WTC11 (cell line): ENCODE data around the gene CARD6. TPM values are rescaled to one million over a fixed set of nuclear protein-coding genes. Genes with fewer than 3 reads are reported as not detected.

ENCODE experiments used
- ATAC-seq: fragments of 200-7000 bp; cut with Tn5 transposase; 2 replicates; pipeline ENCODE4 v1.10.0; 2021; ENCODE audit warnings: mild to moderate bottlenecking, moderate library complexity
- CTCF ChIA-PET: fragments of 300-600 bp; sonication (Branson Sonifier 250); formaldehyde crosslinking; loops from one replicate; lab custom pipeline; 2021; ENCODE audit warnings: antibody characterized with exemption; lab: Charles Lee
- POLR2A ChIA-PET: fragments of 350-600 bp; sonication (Branson Sonifier 250); formaldehyde crosslinking; loops from one replicate; lab custom pipeline; 2021; ENCODE audit warnings: antibody characterized with exemption; lab: Charles Lee
- DNase-seq: peaks from one replicate; pipeline ENCODE4 v3.0.0; 2021; ENCODE audit warnings: low spot score
- H3K27ac Mint-ChIP-seq: 2 replicates; pipeline ENCODE4 v1.8.0; 2021; ENCODE audit warnings: mixed read lengths
- H3K27me3 Mint-ChIP-seq: 2 replicates; pipeline ENCODE4 v1.8.0; 2021; ENCODE audit warnings: low read depth, mild to moderate bottlenecking, moderate library complexity, mixed read lengths
- H3K36me3 Mint-ChIP-seq: 2 replicates; pipeline ENCODE4 v1.8.0; 2021; ENCODE audit warnings: mixed read lengths
- H3K4me1 Mint-ChIP-seq: 2 replicates; pipeline ENCODE4 v1.8.0; 2022; ENCODE audit warnings: mixed read lengths
- H3K4me3 Mint-ChIP-seq: 2 replicates; pipeline ENCODE4 v1.8.0; 2021; ENCODE audit warnings: mild to moderate bottlenecking, moderate library complexity, mixed read lengths
- H3K9me3 Mint-ChIP-seq: 2 replicates; pipeline ENCODE4 v1.8.0; 2021; ENCODE audit warnings: mixed read lengths
- AR ChIP-seq: fragments of 250-450 bp; sonication (Bioruptor Pico); IDR thresholded peaks from 2 replicates; pipeline ENCODE4 v1.9.0; 2021; ENCODE audit warnings: mild to moderate bottlenecking
- ARID4B ChIP-seq: sonication (generic); formaldehyde crosslinking; IDR thresholded peaks from 2 replicates; pipeline ENCODE4 v1.8.0; 2023; ENCODE audit warnings: missing genetic modification reagents, mild to moderate bottlenecking, borderline replicate concordance
- ATF2 ChIP-seq: sonication (generic); formaldehyde crosslinking; IDR thresholded peaks from 2 replicates; pipeline ENCODE4 v1.8.1; 2022; ENCODE audit warnings: low read depth, missing genetic modification reagents, borderline replicate concordance
- FOXJ3 ChIP-seq: sonication (generic); formaldehyde crosslinking; IDR thresholded peaks from 2 replicates; pipeline ENCODE4 v1.9.0; 2021; ENCODE audit warnings: missing genetic modification reagents, mild to moderate bottlenecking, borderline replicate concordance
- MXD4 ChIP-seq: fragments of 250-450 bp; sonication (Bioruptor Pico); IDR thresholded peaks from 2 replicates; pipeline ENCODE4 v1.8.0; 2021; ENCODE audit warnings: mild to moderate bottlenecking, moderate library complexity, borderline replicate concordance
- NR1H2 ChIP-seq: sonication (generic); formaldehyde crosslinking; IDR thresholded peaks from 2 replicates; pipeline ENCODE4 v1.9.0; 2021; ENCODE audit warnings: mild to moderate bottlenecking, moderate library complexity, missing genetic modification reagents
- SMAD4 ChIP-seq: sonication (generic); formaldehyde crosslinking; IDR thresholded peaks from 2 replicates; pipeline ENCODE4 v1.8.0; 2022; ENCODE audit warnings: mild to moderate bottlenecking, missing genetic modification reagents
- ZBTB21 ChIP-seq: sonication (generic); formaldehyde crosslinking; IDR thresholded peaks from 2 replicates; pipeline ENCODE4 v1.8.1; 2023; ENCODE audit warnings: mild to moderate bottlenecking, missing genetic modification reagents, borderline replicate concordance
- ZNF219 ChIP-seq: sonication (generic); formaldehyde crosslinking; IDR thresholded peaks from 2 replicates; pipeline ENCODE4 v1.8.0; 2023; ENCODE audit warnings: missing genetic modification reagents, mild to moderate bottlenecking, borderline replicate concordance
- ZNF532 ChIP-seq: fragments of 250-450 bp; sonication (Bioruptor Pico); IDR thresholded peaks from 2 replicates; pipeline ENCODE4 v1.9.0; 2021; ENCODE audit warnings: mild to moderate bottlenecking, borderline replicate concordance
- total RNA-seq: library from RNA; stranded (reverse); gene quantifications from 3 replicates; pipeline ENCODE4 v1.2.3, GENCODE V29; 2021
- TF ChIP-seq, protein P1 (sequence below): sonication (generic); formaldehyde crosslinking; IDR thresholded peaks from 2 replicates; pipeline ENCODE4 v1.8.1; 2023; ENCODE audit warnings: mild to moderate bottlenecking, missing genetic modification reagents

The CARD6 gene
- total RNA-seq, 1 experiment from 2014 or later: 0.24 TPM

- TF ChIP-seq ZNF219 (CRISPR knock-in tag) (no peak), SMAD4 (CRISPR knock-in tag) (no peak), MXD4 (CRISPR knock-in tag) (no peak), AR (CRISPR knock-in tag) (no peak), NR1H2 (CRISPR knock-in tag) (no peak), ARID4B (CRISPR knock-in tag) (no peak)
- TF ChIP-seq, protein P1, sequence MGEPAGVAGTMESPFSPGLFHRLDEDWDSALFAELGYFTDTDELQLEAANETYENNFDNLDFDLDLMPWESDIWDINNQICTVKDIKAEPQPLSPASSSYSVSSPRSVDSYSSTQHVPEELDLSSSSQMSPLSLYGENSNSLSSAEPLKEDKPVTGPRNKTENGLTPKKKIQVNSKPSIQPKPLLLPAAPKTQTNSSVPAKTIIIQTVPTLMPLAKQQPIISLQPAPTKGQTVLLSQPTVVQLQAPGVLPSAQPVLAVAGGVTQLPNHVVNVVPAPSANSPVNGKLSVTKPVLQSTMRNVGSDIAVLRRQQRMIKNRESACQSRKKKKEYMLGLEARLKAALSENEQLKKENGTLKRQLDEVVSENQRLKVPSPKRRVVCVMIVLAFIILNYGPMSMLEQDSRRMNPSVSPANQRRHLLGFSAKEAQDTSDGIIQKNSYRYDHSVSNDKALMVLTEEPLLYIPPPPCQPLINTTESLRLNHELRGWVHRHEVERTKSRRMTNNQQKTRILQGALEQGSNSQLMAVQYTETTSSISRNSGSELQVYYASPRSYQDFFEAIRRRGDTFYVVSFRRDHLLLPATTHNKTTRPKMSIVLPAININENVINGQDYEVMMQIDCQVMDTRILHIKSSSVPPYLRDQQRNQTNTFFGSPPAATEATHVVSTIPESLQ (CRISPR knock-in tag): no peak
- TF ChIP-seq, all 79 proteins: peak for 0
Measured at GRCh38 chr5:40904994-40905306, 63.8 kb downstream of the CARD6 start (continued).

DNA sequence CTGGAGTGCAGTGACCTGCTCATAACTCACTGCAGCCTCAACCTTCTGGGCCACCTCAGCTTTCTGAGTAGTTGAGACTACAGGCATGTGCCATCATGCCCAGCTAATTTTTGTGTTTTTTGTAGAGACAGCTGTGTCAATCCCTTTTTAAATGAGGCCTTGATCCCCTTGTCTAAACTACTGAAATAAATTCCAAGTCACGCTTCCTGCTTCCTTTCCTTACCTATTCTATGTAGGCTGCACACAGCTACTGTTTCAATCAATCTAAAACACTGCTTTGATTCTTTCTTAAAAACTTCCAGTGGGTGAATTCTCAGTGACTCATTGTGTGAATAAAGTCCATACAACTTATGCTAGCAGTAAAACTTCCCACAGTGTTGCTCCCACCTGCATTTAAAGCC is 65.2 kb downstream of the CARD6 start:
- H3K4me3 Mint-ChIP-seq: no peak overlapping the region
- H3K9me3 Mint-ChIP-seq: peaks cover 4% of the 10 kb centered on the region; the same call in 1 of the 2 replicates
- no peak for DNase-seq
- ATAC-seq: no peak
- no peaks in the 10 kb centered on the region for H3K36me3 Mint-ChIP-seq
- ChIA-PET CTCF (interaction anchor here (1.4 kb wide), 1 partner anchor 9 kb away, joined by 4 read pairs; no protein-coding TSS in a partner anchor), POLR2A (no interaction called here)
- no peak overlapping the region for H3K27ac Mint-ChIP-seq
- TF ChIP-seq ZNF532 (CRISPR knock-in tag) (no peak), FOXJ3 (CRISPR knock-in tag) (no peak), ATF2 (no peak), ZBTB21 (CRISPR knock-in tag) (no peak)
- no peaks in the 10 kb centered on the region for H3K27me3 Mint-ChIP-seq
- H3K4me1 Mint-ChIP-seq: peaks cover 20% of the 10 kb centered on the region
